Activated CD8-positive, alpha-beta memory T cell treated with anti-CD3 and anti-CD28 coated beads, Interleukin-2, amount 50 U/mL, for 24 hours (primary cell): ENCODE results near the gene ARHGAP25.

Experiments
- DNase-seq: peaks from one replicate; pipeline ENCODE4 v3.0.0-alpha.2; 2020; ENCODE audit errors: extremely low read depth

ARHGAP25 gene

DNA sequence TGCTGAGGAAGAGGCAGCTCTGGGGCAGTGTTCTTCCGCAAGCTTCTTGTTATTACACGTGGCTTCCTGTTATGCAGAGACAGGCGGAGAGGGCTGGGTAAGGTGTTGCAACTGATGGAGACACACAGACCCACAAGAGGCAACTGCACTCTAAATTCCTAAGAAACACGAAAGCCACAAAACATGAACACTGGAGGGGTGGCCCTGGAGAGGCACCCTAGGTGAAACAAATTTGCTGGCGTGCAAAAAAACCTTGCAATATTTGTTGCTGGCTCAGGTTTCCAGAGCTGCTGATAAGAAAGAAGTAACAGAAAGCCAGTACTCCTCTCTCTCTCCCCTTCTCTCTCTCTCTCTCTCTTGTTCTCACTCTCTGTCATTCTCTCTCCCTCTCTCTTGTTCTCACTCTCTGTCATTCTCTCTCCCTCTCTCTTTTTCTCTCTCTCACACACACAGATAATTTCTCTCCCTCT is 31.8 kb downstream of the ARHGAP25 start:
- DNase-seq: no peak

DNA sequence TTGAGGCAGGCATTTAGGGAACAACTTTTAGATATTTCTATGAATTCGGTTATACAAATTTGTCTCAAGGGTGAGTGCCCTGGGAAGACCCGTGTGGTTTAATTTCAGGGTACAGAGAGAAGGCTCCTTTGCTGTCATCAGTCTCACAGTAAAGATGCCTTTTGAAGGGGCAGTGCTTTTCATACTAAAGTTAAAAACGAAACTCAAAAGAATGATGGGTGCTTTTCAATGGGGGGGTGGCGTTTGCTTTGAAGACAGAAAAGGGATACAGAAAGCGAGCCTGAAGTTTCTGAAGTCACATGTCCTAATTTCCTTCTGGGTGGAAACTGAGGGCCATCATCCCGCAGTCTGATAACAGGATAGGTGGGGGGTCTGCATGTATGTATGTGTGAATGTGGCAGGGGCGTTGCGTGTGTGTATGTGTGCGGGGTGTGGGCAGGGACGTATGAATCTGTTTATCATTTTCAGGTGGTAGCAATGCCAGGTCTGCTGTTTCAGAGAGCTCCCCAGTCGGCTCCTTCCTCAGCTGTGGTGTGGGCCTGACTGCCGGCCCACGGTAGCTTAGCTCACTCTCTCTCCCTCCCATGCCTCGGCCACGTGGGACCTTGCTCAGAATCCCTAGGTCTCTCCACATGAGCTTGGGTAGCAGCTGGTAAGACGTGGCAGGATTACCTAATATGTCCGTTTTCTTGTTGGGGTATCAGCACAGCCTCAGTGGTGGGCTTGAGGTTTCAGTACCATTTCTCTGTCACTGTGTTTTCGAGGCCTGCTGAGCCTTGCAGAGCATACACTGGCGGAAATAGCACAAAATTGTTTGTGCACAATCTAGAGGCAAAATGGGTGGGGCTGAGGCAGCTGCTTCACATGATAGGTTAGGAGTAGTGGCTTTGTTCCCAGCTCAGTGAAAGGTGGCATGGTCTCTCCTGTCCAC is 32.7 kb downstream of the ARHGAP25 start:
- no peak for DNase-seq

DNA sequence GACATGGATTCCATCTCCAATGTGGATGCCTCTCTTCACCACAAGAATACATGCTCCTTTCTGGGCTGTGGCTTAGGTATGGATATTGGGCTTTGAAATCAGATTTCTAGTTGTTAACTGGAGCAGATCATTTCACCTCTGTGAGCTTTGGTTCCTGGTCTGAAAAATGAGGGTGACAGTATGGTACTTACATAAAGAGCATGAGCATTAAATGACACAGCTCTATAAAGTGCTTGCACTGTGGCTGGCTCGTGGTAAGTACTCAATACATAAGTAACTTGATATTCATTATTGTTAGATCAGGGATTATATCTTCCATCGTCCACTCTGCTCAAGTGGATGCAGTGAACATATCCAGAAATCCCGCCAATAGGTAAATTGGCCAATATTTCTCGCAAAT is 33.4 kb downstream of the ARHGAP25 start:
- no peak for DNase-seq

DNA sequence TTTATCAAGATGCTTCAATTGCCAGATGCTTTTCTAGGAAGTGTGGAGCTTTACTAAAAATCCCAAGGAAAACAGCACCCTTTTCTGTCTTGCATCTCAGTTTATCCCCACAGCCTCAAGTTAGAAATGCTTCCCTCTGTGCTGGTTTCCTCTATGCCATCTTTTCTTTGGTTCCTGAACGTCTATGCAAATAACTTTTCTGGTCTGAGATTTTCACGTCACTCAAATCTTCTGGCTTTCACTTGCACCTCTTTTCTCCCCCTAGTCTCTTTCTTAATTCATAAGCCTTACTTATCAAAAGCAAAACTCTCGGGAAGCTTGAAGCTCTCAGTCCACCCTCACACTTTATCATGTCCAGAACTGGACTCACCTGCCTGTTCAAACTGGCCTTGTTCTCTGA is 33.9 kb downstream of the ARHGAP25 start:
- no peak for DNase-seq

DNA sequence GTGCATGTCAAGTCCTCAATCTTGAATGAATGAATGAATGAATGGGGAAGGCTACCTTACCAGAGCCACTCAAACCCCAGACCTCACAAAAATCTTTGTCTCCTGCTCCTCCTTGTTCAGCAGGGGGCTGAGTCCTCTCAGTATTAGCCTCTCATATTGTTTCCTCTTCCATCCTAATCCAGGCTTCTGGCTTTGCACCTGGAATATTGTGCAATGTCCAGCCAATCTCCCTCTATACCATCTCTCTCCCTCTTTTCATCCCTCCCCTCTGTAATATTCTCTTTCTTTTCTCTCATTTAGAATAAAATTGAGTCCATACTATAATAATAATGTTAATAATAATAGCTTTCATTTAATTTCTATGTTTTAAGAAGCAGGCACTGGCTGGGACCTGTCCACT is 34.3 kb downstream of the ARHGAP25 start:
- no peak for DNase-seq

DNA sequence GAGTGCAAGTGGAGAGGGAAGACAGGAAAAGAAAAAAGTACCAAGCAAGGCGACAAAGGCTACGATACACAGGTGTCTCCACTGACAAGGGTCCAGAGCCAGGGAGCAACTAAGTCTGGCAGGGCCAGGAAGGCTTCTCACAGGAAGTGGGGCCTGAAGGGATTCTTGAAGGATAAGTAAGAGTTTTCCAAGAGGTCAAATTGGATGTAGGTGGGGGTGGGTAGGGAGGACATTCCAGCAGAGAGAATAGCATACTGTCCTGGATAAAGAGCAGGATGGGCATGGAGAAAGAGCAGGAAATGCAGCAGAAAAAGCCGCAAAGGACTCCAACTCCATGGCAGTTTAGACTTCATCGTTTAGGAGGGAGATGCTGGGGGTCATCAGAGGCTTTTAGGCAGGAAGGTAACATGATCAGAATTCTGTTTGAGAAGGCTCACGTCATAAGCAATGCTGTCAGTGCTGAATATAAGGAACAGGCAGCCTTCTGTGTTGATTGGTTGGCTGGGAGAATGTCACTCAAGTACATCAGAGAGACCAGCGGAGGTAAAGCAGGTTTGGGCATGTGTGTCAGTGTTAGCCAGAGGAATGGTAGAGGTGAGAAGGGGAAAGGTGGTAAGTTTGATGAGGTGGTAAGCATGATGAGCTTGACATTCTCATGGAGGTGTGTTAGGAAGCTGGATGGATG is 35.1 kb downstream of the ARHGAP25 start:
- DNase-seq: no peak

DNA sequence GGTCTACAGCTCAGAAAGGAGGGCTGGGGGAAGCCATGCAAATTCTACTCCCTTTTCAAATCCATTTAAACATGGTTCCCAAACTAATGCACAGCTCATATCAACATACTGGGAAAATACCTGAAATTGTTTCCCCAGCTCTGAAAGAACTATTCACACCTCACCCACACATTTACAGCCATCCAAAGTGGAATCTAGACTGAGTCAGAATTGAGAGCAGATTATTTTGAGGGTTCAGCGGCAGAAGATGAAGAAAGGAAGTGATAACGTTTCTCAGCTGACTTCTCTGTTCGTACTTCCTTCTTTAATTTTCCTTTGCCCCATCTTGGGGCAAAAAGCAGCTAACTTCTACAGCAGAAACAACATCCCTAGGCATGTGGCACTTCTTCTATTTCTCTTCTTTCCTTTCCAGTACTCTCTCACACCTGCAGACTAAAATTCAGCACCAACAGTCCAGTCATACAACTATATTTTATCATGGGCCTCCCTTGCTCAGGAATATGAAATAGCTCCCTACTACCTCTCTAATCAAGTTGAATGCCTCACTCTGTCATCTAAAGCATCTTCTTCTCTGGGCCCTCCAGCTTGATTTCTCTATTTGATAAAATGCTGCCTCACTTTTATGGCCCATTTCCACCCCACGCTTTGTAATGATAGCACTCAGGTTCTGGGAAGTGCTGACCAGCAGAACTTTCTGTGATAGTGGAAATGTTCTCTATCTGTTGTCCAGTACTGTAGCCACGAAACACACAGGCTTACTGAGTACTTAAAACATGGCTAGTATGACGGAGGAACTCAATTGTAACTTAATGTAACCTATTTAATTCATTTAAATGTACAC is 35.9 kb downstream of the ARHGAP25 start:
- no peak for DNase-seq

DNA sequence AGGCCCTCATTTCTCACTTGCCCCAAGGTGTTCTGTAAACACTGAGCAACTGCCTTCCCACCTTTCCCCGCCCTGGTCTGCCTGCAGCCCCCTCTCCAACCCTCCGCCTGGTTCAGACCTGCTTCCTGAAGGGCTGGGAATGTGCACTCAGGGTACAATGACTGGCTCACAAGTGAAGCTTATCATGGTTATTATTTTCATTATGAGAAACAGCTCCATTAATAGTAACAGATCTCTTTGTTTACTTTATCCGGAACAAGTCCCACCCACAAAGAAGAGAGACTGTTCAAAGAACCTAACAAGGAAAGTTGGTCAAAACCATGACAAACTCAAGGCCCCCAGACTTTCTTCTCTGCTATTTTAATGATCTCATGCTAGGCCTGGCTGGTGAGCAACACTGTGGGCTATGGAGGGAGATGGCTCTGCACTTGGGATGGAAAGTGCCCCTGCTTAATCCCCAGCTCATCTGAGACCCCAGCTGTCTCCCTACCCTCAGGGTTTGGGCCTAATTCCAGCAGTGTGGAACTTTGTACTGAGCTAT is 36.7 kb downstream of the ARHGAP25 start:
- DNase-seq: no peak

DNA sequence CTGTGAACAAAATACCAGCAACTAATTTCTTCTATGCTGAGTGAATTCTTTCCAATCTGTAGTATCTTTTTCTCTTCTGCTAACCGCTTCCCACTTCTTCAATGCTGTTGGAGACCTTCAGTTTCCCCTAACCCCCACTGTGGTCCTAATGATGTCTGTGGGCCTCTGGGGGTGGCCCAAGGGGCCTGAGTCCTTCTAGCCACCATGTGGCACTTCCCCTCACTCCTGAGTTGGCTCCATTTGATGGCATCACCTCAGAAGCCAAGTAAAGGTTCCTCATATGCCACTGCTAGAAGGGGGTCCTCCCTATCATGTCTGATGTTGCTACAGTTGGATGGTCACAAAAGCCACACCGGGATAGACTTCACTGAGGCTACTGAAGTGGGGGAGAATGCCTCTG is 37.5 kb downstream of the ARHGAP25 start:
- DNase-seq: no peak

DNA sequence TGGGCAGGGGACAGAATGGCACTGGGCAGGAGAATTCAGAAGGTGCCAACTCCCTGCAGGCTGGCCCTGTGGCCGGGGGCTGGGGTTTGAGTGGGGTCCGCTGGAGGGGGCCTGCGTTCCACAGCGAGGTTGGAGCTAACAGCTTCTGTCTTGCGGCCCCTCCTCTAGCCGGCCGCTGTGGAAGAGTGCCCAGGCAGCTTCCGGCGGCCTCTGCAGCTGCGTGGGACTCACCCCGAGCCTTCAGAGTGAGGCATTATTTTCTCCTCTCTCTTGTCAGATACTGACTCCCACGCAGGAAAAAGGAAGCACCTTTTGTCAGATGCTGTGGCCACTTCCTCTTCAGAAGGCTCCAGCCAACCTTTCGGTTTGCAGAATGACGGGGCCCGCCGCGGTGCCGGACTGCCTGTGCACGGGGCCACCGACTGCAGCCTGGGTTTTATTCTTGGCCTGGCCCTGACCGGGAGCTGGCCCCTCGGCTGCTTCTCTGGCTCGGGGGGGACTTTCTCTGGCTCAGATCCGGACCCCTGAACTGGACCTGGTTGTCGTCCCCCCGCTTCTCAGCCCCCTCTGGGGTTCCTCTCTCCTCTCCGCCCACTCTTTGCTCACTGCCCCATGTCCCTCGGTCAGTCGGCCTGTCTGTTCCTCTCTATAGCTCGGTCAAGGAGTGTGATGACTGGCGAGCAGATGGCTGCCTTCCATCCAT is 40.1 kb downstream of the ARHGAP25 start:
- no peak for DNase-seq

DNA sequence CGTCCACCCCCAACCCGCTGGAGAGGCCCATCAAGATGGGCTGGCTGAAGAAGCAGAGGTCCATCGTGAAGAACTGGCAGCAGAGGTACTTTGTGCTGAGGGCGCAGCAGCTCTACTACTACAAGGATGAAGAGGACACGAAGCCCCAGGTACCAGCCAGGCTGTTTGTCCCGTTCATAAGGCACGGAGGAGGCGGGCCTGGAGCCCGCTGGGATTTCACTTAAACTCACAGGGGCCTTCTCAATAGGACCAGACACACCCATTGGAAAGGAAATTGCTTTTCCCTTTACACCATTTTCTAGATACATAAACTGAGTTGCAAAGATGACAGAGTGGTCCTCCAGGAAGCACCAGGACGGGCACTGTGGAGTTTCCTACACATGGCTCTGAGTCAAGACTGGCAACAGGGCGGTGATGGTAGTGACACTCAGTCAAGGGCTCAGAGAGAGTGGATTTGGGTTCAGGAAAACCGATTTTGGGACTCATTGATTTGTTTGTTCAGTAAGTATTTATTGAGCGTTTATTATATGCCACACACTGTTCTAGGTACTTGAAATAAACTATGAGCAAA is 40.7 kb downstream of the ARHGAP25 start:
- no peak for DNase-seq

DNA sequence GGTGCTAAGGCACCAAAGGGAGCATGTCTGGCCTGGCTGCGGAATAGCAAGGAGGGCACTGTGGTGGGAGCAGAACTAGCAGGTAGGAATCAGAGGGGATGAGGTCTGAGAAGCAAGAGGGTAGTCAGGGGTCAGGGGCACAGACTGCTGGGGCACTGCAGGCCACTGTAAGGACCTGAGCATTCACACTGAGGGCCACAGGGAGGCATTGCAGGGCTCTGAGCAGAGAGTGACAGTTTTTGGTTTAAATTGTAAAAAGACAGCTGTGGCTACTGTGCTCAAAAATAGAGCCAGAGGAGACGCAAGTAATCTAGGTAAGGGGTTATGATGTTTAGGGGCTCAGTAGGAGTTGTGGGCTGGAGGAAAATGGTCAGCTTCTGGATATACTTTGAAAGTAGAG is 41.5 kb downstream of the ARHGAP25 start:
- no peak for DNase-seq

DNA sequence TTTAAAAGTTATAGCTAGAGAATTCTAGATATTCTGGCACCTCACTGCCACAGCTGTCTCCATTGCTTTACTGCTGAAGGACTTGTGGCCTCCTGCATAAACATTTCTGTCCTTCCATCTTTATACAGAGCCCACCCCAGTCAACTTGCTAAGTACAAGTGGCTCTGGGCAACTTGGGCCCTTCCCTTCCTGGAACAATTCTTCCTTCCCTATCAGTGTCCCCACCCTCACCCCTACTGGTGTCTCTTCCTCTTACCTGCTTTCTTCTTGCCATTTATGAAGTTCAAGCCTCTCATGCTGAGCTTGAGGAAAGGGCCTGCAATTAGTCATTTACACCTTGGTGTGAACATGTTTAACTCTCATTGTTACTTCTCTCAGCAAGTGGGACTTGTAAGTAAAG is 45.0 kb downstream of the ARHGAP25 start:
- DNase-seq: no peak

DNA sequence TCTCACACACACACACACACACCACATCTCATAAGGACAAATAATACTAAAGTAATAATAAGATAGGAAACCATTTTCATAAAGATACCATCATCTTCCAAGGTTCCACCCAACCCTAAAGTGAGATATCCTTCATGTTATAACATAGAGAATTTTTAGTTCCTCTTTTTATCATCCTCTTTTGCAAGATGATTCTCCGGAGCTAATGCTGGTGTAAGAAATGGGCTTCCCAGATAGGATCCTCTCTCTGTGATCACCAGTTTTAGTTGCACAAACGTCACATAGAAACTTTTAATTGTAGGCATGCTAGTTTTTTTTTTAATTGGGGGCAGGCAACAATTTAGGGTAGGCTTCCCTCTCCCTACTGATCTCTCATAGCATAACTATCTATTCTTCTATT is 49.6 kb downstream of the ARHGAP25 start:
- no peak for DNase-seq

DNA sequence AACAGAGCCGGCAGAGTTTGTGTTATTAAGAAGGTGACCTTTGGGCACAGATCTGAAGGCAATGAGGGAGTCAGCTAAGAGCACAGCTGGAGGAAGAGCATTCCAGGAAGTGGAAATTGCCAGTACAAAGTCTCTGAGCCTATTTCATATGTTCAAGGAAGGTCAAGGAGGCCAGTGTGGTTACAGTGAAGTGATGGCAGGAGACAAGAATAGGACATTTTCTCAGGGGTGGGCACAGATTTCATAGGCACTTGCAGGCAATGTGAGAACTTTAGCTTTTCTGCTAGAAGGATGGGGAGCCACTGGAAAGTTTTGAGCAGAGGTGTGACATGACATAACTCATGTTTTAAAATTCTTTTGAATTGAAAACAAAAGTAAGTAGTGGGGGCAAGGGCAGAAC is 50.3 kb downstream of the ARHGAP25 start:
- DNase-seq: no peak

DNA sequence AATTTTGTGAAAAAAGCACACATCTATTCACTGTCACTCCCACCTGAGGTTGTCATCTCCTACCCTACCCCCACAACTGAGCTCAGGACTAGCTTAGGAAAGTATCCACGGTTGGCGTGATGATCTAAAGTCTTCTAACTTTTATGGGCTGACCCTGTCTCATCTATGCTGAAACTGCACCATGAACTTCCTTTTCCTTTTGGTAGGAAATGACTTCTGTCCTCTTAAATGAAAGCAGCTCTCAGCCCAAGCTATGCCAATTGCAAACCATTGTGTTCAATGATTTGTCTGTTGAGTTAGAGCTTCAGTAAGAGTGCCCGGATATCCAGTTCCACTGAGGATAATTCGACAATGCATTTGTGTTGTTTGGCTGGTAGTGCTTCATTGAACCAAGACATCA is 52.7 kb downstream of the ARHGAP25 start:
- DNase-seq: no peak

DNA sequence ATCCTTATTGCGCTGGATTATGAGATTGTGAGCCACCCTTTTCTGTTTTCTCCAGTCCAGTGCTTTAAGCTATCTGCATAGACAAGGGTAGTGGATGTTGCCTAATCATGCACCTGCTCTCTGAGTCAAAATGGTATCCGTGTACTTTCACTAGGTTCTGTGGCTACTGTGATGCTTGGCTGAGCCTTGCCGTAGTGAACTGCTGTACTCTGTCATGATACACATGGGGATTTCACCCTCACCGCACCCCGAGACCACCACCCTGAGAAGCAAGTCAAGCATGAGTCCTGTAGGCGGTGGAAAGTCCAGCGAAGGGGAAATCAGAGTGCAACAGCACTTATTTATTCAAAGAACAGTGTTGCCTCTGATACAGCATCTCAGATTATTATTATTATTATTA is 55.0 kb downstream of the ARHGAP25 start:
- DNase-seq: no peak

DNA sequence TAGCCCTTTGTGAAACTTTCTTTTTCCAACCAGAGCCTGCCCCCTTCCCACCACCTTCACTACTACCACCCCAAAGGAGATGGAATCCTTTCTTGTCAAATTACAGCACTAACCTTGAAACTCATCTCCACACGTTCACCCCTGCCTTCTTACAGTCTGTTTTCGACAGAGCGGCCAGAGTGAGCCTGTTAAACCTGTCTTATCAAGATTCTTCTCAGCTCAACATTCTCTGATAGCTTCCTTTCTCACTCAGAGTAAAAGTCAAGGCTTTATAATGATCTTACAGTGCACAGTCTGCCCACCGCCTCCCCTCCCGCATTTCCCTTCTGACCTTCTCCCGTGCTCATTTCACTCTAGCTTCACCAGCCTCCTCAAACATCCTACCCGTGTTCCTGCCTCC is 56.0 kb downstream of the ARHGAP25 start:
- DNase-seq: no peak

DNA sequence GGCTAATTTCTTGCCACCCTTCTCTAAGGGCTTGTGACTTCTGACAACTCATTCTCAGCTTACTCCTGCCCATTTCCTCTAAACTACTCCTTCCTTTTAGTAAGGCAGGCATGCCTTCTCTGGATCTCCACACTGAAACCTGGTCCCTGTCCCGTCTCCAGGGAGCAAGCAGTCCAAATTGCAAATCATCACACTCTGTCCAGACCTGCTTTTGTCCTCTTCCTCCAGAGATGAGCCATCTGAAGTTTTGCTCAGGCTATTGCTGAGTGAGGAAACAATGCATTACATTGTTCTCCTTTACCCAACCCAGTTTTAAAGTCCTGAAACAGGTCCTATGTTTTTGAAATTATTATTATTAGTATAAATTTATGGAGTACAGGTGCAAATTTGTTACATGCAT is 57.3 kb downstream of the ARHGAP25 start:
- DNase-seq: no peak

DNA sequence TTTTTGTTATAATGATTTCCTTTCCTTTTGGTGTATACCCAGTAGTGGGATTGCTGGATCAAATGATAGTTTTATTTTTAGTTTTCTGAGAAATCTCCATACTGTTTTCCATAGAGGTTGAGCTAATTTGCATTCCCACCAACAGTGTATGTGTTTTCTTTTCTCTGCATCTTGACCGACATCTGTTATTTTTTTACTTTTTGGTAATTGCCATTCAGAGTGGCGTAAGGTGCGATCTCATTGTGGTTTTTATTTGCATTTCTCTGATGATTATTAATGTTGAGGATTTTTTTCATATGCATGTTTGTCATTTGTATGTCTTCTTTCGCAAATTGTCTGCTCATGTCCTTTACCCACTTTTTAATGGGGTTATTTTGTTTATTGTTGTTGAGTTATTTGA is 58.1 kb downstream of the ARHGAP25 start:
- no peak for DNase-seq

DNA sequence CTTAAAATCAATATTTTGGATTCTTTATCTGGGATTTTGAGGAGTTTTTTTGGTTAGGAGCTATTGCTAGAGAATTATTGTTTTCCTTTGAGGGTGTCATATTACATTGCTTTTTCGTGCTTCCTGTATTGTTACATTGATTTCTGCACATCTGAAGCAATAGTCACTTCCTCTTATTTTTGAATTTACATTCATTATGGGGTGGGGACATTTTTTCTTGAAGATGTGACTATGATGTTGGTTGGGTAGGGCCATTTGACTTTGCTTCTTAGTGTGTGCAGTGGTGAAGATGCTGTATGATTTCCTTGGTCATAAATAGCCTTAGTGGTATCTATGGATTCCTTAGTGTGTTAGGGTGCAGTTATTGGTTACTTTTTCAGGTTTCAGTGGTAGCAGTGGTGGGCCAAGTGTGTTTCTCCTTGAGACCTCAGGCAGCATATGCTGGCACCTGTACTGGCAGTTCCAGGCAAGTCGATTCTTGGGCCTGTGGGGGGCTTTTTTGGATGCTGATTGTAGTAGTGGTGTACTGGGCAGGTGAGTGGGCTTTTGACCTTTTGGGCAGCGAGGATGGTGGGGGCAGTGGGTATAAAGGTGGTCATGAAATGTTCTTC is 61.8 kb downstream of the ARHGAP25 start:
- no peak for DNase-seq
